DMS 273 treated with DMSO at 0.1 percent for 48 hours (cell line): Measurements from ENCODE around the gene EHMT1.
"Not testable (repeated sequence)": the region's sequence is repeated elsewhere in the genome, so short reads cannot be mapped to it uniquely, and the experiment has no call there.

ENCODE experiments used
- DNase-seq: peaks from one replicate; lab custom pipeline; 2025; lab: John Stamatoyannopoulos, UW

The EHMT1 gene

GRCh38 chr9:137590469-137591383 is 28.1 kb upstream of the EHMT1 start, which contains the start of gene ZMYND19:
TSS of gene ZMYND19 (minus strand) at chr9:137590512. CDS start at chr9:137590263, 249 bp downstream.
- peak; percentile 23 for DNase-seq

- DNase-seq, result no peak
Observed at GRCh38 chr9:137592767-137593166, 26.0 kb upstream of the EHMT1 start.

- DNase-seq, result no peak
Observed at GRCh38 chr9:137593176-137593575, 25.6 kb upstream of the EHMT1 start.

GRCh38 chr9:137596577-137596976 is 22.2 kb upstream of the EHMT1 start:
- not testable (repeated sequence) for DNase-seq

- DNase-seq, result no peak
Observed at GRCh38 chr9:137598943-137599342, 19.9 kb upstream of the EHMT1 start.

- DNase-seq, result no peak
Observed at GRCh38 chr9:137602661-137603060, 16.1 kb upstream of the EHMT1 start.

- DNase-seq, result no peak
Observed at GRCh38 chr9:137603879-137604278, 14.9 kb upstream of the EHMT1 start.

GRCh38 chr9:137604345-137605086 is 14.3 kb upstream of the EHMT1 start:
- DNase-seq, result no peak

- DNase-seq, result peak; percentile 54
Observed at GRCh38 chr9:137605121-137606004, 13.4 kb upstream of the EHMT1 start, which contains the start of gene ARRDC1. TSS of gene ARRDC1 (plus strand) at chr9:137605686. CDS start at chr9:137605718, 32 bp downstream.

GRCh38 chr9:137606005-137606621 is 12.7 kb upstream of the EHMT1 start:
- DNase-seq, result no peak

GRCh38 chr9:137606734-137607138 is 12.1 kb upstream of the EHMT1 start:
- DNase-seq, result no peak

- DNase-seq, result no peak
Observed at GRCh38 chr9:137607141-137607857, 11.5 kb upstream of the EHMT1 start.

- no peak for DNase-seq
Observed at GRCh38 chr9:137610944-137611343, 7.9 kb upstream of the EHMT1 start.

- DNase-seq, result no peak
Observed at GRCh38 chr9:137611623-137612609, 6.9 kb upstream of the EHMT1 start.

- no peak for DNase-seq
Observed at GRCh38 chr9:137612741-137613142, 6.1 kb upstream of the EHMT1 start.

GRCh38 chr9:137613259-137613658 is 5.5 kb upstream of the EHMT1 start:
- no peak for DNase-seq

- DNase-seq, result no peak
Observed at GRCh38 chr9:137613738-137614523, 4.9 kb upstream of the EHMT1 start.

GRCh38 chr9:137614631-137615386 is 4.0 kb upstream of the EHMT1 start:
- DNase-seq, result no peak
